Loucy (cell line): ENCODE results near the gene LEPR.

Source experiments
- H2AFZ ChIP-seq: fragments of 200-600 bp; sonication (generic); 2 replicates; pipeline ENCODE4 v1.6.0; 2016; ENCODE audit warnings: antibody characterized with exemption, mild to moderate bottlenecking, low read length, moderate library complexity
- H3F3A ChIP-seq: fragments of 200-600 bp; 2 replicates; pipeline ENCODE4 v1.6.0; 2016; ENCODE audit warnings: antibody characterized with exemption, low read depth, mild to moderate bottlenecking
- H3K27me3 ChIP-seq: fragments of 200-600 bp; sonication (generic); 2 replicates; pipeline ENCODE4 v1.6.1; 2014; ENCODE audit warnings: low read length, mild to moderate bottlenecking; ENCODE audit not compliant: insufficient read depth, poor library complexity, severe bottlenecking
- H3K36me3 ChIP-seq: fragments of 200-600 bp; sonication (generic); 2 replicates; pipeline ENCODE4 v1.6.1; 2016; ENCODE audit warnings: low read length; ENCODE audit not compliant: insufficient read depth
- H3K4me1 ChIP-seq: fragments of 200-600 bp; sonication (generic); 2 replicates; pipeline ENCODE4 v1.5.1; 2014; ENCODE audit warnings: low read length, mild to moderate bottlenecking; ENCODE audit not compliant: insufficient read depth, poor library complexity, severe bottlenecking
- H3K4me2 ChIP-seq: fragments of 200-600 bp; sonication (generic); 2 replicates; pipeline ENCODE4 v1.6.0; 2014; ENCODE audit warnings: antibody characterized with exemption, low read length, low read depth, mild to moderate bottlenecking; ENCODE audit not compliant: poor library complexity, severe bottlenecking
- H3K4me3 ChIP-seq: fragments of 200-600 bp; sonication (generic); 2 replicates; pipeline ENCODE4 v1.5.1; 2014; ENCODE audit warnings: low read length, mild to moderate bottlenecking, mixed read lengths; ENCODE audit not compliant: poor library complexity, severe bottlenecking
- H3K79me2 ChIP-seq: fragments of 200-600 bp; sonication (generic); 2 replicates; pipeline ENCODE4 v1.6.1; 2014; ENCODE audit warnings: low read length; ENCODE audit not compliant: insufficient read depth
- H3K9ac ChIP-seq: fragments of 200-600 bp; sonication (generic); 2 replicates; pipeline ENCODE4 v1.6.0; 2014; ENCODE audit warnings: mild to moderate bottlenecking, low read depth, low read length, moderate library complexity; ENCODE audit not compliant: poor library complexity, severe bottlenecking
- H3K9me2 ChIP-seq: fragments of 200-600 bp; sonication (generic); replicated peaks from 2 replicates; pipeline ENCODE4 v1.6.1; 2016; ENCODE audit warnings: low read depth, low read length, mixed read lengths
- H3K9me3 ChIP-seq: fragments of 200-600 bp; sonication (generic); 2 replicates; pipeline ENCODE4 v1.6.1; 2014; ENCODE audit warnings: mild to moderate bottlenecking, antibody characterized with exemption, low read length, low read depth; ENCODE audit not compliant: insufficient read depth
- H4K20me1 ChIP-seq: fragments of 200-600 bp; sonication (generic); 2 replicates; pipeline ENCODE4 v1.6.0; 2014; ENCODE audit warnings: antibody characterized with exemption, low read length, mild to moderate bottlenecking; ENCODE audit not compliant: insufficient read depth, poor library complexity, severe bottlenecking
- CTCF ChIP-seq: fragments of 200-600 bp; sonication (generic); conservative IDR thresholded peaks from 2 replicates; pipeline ENCODE4 v1.5.1; 2014; ENCODE audit warnings: mild to moderate bottlenecking, antibody characterized with exemption, low read length
- EZH2phosphoT487 ChIP-seq: fragments of 200-600 bp; IDR thresholded peaks from 2 replicates; pipeline ENCODE4 v1.6.1; 2018; ENCODE audit warnings: antibody characterized with exemption, mild to moderate bottlenecking, moderate library complexity, borderline replicate concordance

LEPR gene

GRCh38 chr1:65440915-65441314, 20.4 kb downstream of the LEPR start:
- no peaks in the 10 kb centered on the region for H3K36me3 ChIP-seq
- no peaks in the 10 kb centered on the region for H3F3A ChIP-seq
- no peaks in the 10 kb centered on the region for H4K20me1 ChIP-seq
- H3K4me3 ChIP-seq: no peak overlapping the region
- H3K9me2 ChIP-seq: no peaks in the 10 kb centered on the region
- H2AFZ ChIP-seq: no peak overlapping the region
- peaks cover 5% of the 10 kb centered on the region for H3K4me1 ChIP-seq
- no peaks in the 10 kb centered on the region for H3K27me3 ChIP-seq
- no peaks in the 10 kb centered on the region for H3K79me2 ChIP-seq
- no peak overlapping the region for H3K4me2 ChIP-seq
- H3K9me3 ChIP-seq: no peaks in the 10 kb centered on the region
- no peak overlapping the region for H3K9ac ChIP-seq
- TF ChIP-seq EZH2phosphoT487 (no peak), CTCF (no peak)

DNA sequence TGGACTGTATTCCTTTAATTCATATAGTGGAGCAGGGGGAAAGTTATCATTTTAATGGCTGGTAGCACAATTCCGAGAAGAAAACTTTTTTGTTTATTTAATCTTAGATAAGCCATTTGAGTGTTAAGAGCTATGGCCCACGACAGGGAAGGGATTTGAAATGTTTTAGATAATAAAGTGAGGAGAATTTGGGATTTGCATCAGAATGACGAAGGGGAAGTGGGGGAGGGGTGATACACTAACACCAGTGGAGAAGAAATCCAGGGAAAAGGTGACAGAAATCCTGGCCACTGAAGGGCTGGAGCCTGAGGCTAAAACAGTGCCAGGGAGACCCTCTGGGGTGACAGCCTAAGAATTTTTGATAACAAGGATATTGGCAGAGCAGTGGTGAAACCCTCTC, 21.0 kb downstream of the LEPR start:
- no peaks in the 10 kb centered on the region for H4K20me1 ChIP-seq
- H3F3A ChIP-seq: no peaks in the 10 kb centered on the region
- H3K9me2 ChIP-seq: no peaks in the 10 kb centered on the region
- H3K4me2 ChIP-seq: no peak overlapping the region
- H3K79me2 ChIP-seq: no peaks in the 10 kb centered on the region
- TF ChIP-seq CTCF (no peak), EZH2phosphoT487 (no peak)
- H3K27me3 ChIP-seq: no peaks in the 10 kb centered on the region
- H3K36me3 ChIP-seq: no peaks in the 10 kb centered on the region
- H3K4me1 ChIP-seq: peaks cover 5% of the 10 kb centered on the region
- no peak overlapping the region for H3K4me3 ChIP-seq
- H3K9me3 ChIP-seq: no peaks in the 10 kb centered on the region
- no peak overlapping the region for H3K9ac ChIP-seq
- H2AFZ ChIP-seq: no peak overlapping the region

DNA sequence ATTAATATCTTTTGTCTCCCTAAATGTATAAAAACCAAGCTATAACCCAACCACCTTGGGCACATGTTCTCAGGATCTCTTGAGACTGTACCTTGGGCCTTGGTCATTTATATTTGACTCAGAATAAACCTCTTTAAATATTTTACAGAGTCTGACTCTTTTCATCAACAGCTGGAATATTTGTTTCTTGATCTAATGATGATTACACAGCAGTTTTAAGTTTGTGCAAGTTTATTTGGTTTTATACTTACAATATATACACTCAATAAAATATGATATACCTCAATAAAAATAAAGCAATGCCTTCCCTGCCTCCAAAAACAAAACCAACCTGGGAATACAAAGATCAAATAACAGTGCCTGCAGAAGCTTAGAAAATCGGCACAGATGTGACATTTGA, 22.0 kb downstream of the LEPR start:
- TF ChIP-seq CTCF (no peak), EZH2phosphoT487 (no peak)
- Histone ChIP-seq H4K20me1 (no peaks in the 10 kb centered on the region), H3K79me2 (no peaks in the 10 kb centered on the region), H3K9ac (no peak overlapping the region), H3K27me3 (no peaks in the 10 kb centered on the region), H3K36me3 (no peaks in the 10 kb centered on the region), H3K9me3 (no peaks in the 10 kb centered on the region), H3K4me3 (no peak overlapping the region), H3K4me2 (no peak overlapping the region), H2AFZ (no peak overlapping the region), H3K4me1 (no peaks in the 10 kb centered on the region), H3F3A (no peaks in the 10 kb centered on the region), H3K9me2 (no peaks in the 10 kb centered on the region)
